GM21515 (cell line): ENCODE measurements around the gene ADAMTS9.

Experiments
- ATAC-seq: cut with Tn5 transposase; IDR thresholded peaks from one replicate; pipeline ENCODE4 v1.9.1; 2021; ENCODE audit not compliant: unreplicated experiment

Gene ADAMTS9

DNA sequence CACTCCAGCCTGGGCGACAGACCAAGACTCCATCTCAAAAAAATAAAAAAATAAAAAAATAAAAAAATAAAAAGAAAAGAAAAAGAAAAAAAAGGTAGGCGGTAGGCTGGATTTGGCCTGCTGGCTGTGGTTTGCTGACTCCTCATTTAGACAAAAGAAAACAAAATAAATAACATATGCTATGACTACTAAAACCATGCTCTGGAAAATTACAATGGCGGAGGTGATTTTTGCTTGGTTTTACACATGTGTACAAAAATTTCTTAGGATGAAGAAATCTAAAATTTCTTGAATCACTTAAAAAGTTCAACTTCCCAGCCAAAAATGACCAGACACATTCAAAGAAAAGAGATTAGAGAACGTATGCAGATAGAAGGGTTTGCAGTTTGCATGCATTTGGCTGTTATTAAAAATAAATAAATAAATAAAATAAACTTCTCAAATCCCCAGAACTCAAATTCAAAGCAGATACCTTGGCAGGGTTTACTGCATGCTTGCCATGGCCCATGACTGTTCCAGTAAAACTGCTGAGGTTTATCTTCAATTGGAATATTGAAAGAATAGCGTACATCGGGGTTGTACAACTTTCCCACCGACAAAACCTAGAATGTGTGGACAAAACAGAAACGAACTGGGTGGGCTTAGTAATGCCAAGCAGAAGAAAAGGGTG lies 65.9 kb downstream of the ADAMTS9 start:
- no peak for ATAC-seq

DNA sequence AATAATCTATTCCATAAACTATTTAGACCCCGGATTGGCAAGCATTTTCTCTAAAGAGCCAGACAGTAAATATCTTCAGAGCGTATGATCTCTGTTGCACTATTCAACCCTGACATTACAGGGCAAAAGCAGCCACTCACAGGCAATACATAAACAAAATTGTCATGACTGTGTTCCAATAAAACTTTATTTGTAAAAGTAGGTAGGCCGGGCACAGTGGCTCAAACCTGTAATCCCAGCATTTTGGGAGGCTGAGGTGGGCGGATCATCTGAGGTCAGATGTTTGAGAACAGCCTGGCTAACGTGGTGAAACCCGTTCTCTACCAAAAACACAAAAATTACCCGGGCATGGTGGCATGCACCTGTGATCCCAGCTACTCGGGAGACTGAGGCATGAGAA lies 66.5 kb downstream of the ADAMTS9 start:
- ATAC-seq: no peak

DNA sequence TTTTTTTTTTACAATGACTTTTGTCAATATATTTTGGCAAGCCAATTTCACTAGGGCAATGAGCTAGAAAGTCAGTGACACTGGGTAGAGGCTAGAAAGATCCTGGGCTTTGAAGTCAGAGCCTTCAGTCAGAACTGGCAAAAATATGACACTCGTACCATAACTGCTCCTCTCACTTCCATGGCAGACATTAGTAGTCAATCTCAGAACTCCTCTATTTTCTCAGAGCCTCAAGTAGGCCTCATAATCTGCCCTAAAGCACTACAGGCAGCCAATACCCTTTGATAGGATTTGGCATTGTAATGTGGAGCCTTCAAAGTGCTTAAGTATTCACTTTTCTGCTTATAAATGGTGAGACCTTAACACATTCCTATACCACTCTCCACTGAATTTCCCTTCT lies 67.8 kb downstream of the ADAMTS9 start:
- no peak for ATAC-seq

DNA sequence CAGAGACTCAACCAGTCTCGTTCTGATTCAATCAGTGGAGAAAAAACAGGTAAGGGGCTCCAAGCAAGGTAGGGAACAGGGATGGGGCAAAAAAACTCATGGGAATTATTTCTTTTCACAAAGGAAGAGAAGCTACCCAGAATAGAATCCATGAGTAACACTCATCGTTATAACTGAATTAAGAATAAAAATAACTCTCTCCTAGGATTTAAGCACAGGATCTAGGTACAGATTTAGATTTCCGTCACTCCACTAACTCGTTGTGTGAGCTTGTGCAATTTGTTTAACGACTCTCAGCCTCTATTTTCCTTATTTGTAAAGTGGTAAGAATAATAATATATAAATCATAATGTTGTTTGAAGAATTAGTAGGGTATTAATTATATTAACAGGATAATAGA lies 68.6 kb downstream of the ADAMTS9 start:
- no peak for ATAC-seq

DNA sequence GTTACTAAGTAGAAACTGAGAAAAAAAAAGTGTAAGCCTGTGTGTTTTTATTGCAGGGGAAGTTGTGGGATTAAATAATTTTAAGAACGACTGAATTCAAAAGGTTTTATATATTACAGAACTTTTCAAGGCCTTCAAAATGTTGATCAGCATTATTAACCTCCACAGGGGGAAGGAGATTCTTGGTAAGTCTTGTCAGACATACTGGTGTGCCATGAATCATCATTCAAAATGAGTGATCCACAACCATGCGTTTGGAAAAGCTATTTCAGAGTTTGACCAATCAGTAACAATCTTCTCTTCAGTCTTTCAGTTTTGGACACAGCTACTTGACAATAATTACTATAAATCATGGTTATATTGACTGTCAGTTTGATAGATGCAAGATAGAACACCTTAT lies 70.2 kb downstream of the ADAMTS9 start:
- ATAC-seq: no peak

DNA sequence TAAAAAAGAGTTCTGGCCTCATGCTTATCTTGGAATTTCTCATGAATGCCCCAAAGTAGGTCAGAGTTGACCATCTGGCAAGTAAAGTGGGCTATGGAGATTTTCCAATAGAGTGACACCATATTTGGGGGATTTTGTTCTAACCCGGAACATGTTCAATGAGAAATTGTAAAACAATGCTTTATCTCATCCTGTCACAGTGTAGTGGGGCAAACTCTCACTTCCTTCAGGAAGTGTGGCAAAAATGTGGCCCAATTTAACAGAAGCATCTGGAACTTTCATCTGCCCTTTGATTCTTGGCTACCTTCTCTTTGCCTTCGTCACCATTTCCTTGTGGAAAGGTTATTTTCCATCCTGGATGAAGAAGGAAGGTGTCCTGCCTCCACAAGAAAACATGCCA lies 70.8 kb downstream of the ADAMTS9 start:
- no peak for ATAC-seq

DNA sequence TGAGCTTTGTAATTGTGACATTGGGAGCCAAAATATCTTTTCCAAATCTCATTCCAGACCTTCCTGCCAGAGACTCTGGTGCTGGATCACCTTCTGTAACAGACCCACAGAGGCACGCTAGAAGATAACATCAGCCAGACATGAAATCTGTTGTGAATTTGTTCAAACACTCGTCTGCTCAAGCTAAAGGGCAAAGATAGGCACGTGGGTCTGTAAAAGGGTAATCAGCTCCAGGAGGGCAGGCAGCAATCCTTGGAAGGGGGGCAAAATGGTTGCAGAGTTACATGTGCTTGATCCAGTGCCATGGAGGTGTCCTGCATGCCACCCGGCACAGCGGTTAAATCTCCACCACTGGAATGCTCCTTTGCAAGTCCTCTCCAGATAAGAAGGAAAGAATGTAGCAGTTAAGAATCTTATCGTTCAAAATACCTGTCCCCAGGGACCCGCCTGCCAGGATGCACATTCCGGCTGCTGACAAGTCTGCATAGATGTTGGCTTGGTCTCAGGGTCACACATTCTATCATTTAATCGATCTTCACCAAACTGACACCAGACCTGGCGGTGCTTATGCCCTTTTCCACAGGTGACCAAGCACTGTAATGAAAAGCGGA lies 74.8 kb downstream of the ADAMTS9 start:
- no peak for ATAC-seq

- no peak for ATAC-seq
Measured at GRCh38 chr3:64612082-64612860, 75.5 kb downstream of the ADAMTS9 start.

- no peak for ATAC-seq
Measured at GRCh38 chr3:64608741-64609140, 79.1 kb downstream of the ADAMTS9 start.

GRCh38 chr3:64607032-64607551 lies 80.7 kb downstream of the ADAMTS9 start:
- ATAC-seq: no peak

DNA sequence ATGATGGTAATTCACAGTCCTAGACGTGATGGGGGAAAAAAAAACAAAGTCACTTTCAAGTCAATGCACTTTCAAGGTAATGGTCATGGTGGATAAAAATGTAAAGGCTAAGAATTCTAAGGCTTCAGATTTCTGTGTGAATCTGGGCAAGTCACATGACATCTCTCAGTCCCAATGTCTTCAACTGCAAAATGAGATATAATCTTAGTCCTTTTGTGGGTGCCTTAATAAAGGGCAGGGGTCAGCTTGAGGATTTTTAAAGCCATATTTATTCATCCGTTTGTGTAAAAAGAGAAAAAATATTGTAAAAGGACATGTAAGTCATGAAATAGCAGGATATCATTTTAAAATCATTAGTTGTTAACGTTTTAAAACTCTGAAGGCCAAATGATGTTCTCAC lies 83.5 kb downstream of the ADAMTS9 start:
- no peak for ATAC-seq

DNA sequence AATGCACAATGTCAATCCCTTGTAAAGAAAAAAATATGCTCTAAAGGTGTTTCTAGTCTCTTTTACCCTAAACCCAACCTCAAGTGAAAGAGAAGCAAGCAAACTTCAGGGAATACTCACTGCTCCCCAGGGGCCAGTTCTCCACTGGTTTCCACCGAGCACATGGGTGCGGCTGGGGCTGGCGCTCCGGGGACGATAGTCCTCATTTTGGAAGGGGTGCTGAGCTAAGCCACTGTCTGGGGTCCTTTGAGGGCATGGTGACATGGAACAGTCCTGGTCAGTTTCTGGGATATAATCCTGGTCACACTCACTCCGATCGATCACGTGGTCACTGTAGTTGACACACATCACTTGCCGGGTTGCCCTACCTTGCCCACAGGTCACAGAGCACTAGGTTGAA lies 86.0 kb downstream of the ADAMTS9 start:
- ATAC-seq: no peak

- ATAC-seq: no peak
Measured at GRCh38 chr3:64600246-64600950, 87.4 kb downstream of the ADAMTS9 start.

DNA sequence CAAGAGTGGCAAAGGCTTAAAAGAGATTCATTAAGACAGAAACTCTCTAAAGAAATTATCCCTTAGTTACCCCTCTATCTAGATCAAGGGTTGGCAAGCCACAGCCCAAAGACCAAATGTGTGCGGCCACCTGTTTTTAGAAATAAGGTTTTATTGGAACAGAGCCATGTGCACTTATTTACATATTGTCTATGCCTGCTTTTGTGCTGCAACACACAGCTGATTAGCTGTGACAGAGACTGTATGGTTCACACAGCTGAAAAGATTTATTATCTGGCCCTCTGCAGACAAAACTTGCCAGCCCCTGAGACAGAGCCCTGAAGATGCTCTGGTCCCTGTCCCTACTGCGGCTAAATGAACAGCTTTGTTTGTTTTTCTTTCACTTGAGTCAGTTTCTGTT lies 88.1 kb downstream of the ADAMTS9 start:
- ATAC-seq: no peak

DNA sequence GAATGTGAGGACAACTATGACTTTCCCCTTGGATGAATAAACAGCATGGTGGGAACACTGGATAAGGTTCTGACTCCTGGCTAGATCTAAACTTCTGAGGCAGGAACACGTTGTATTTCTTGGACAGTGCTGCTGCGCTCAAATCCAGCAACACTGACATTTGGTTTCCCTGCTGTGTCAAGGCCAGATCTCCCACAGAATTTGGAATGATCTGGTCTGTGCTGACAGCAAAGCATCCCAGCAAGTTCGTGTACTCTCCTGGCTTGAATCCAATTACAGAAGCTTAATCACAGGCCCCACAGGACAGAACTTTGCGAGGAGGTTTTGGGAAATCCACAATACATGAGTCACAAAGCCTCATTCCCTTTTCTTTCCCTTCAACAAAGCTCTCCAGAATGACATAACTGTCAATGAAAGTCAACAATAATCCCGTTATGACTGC lies 92.5 kb downstream of the ADAMTS9 start:
- ATAC-seq: no peak

GRCh38 chr3:64594134-64594533 lies 93.7 kb downstream of the ADAMTS9 start:
- ATAC-seq: no peak

GRCh38 chr3:64593350-64593749 lies 94.5 kb downstream of the ADAMTS9 start:
- ATAC-seq: no peak

- no peak for ATAC-seq
Measured at GRCh38 chr3:64591615-64592014, 96.2 kb downstream of the ADAMTS9 start.

GRCh38 chr3:64588380-64588779 lies 99.4 kb downstream of the ADAMTS9 start:
- no peak for ATAC-seq

- no peak for ATAC-seq
Measured at GRCh38 chr3:64586952-64587351, 100.8 kb downstream of the ADAMTS9 start.

GRCh38 chr3:64584179-64584578 lies 103.6 kb downstream of the ADAMTS9 start:
- no peak for ATAC-seq
